HG02970 (cell line): ENCODE measurements around the gene AURKB.
"Not testable (repeated sequence)": the region's sequence is repeated elsewhere in the genome, so short reads cannot be mapped to it uniquely, and the experiment has no call there.

Experiments used
- ATAC-seq: cut with Tn5 transposase; IDR thresholded peaks from one replicate; pipeline ENCODE4 v1.9.1; 2021; ENCODE audit warnings: mild to moderate bottlenecking, moderate library complexity, moderate number of reproducible peaks; ENCODE audit not compliant: unreplicated experiment, low FRiP score

Gene AURKB

DNA sequence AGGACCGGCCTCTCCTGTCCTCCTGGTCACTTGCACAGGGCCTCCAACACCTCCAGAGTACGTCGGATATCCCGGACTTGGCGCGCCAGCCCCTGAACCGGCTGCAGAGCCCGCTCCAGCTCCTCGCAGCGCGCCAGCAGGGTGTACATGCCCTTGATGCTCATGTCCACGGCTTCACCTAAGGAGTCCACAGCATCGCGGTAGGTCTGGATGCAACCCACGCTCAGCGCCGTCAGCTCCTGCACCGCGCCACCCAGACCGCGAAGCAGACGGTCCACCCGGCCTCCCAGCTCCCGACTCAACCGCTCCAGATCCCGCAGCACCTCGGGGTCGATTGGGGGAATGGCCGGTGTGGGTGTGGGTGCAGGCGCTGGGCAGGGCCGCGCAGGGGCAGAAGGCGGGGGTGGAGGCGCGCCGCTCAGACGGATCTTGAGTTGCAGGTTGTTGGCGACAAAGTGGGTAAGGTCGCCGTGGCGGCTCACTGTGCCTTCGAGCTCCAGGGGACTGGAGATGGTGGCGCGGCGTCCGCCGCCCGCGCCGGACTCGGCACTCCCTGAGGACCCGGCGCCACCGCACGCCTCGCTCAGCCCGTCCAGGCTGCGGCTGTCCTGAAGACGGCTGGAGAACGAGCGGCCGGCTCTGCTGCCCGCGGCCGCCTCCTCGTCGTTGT lies 21.2 kb downstream of the AURKB start:
- ATAC-seq = no peak

DNA sequence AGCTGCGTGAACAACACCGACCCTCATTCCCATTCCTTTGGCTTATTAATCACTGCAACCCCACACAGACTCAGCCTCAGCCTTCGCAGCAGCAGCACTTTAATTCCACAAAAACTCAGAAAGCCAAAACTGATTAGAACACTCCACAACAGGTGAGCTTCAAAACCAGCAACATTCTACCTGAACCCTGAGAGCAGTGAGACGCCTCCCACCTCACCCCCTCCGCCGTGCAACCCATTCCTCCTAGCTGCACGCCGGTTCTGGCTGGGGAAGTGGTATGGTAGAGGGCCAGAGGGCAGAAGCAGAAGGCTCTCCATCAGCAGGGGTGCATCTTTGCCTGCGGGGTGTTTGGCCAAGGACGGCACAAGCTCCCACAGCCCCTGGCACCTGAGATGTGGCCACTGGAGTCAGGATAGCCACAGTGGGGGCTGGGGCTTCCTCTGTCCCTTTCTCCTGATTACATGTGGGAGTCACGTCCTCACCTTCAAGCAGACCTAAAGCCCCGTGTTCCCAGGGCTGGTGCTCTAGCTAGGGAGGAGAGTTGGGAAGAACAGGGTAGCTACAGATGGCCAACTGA lies 22.0 kb downstream of the AURKB start:
- ATAC-seq = no peak

DNA sequence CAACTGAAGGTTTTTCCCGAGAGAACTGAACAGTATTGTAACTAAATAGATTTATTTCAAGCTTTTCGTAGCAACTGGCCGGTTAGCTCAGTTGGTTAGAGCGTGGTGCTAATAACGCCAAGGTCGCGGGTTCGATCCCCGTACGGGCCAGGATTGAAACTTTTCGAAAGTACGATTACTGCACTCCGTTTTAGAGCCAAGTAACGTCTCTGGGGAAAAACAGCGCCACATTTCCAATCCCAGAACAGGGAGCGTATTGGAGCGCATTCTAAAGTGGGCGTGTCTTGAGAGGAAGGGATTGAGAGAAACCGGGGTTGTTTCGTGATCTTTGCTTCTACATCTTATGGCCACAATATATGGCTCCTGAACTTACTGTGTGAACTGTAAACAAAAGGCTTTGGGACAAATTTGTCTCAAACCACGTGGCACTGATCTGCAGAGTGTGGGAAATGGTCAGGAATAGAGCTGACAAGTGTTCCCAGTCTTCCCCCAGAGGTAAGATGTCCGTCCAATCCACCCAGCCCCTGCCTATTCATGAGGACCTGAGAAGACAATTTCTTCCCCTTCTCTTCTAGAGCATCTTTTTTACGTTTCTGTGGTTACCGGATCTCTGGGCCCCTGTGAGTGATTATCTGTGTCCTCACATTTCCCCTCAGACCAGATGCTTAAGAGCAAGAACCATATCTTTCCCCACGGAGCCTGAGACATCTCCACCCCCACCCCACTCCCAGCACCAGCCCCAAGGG lies 22.7 kb downstream of the AURKB start:
- peak; percentile 21 for ATAC-seq

DNA sequence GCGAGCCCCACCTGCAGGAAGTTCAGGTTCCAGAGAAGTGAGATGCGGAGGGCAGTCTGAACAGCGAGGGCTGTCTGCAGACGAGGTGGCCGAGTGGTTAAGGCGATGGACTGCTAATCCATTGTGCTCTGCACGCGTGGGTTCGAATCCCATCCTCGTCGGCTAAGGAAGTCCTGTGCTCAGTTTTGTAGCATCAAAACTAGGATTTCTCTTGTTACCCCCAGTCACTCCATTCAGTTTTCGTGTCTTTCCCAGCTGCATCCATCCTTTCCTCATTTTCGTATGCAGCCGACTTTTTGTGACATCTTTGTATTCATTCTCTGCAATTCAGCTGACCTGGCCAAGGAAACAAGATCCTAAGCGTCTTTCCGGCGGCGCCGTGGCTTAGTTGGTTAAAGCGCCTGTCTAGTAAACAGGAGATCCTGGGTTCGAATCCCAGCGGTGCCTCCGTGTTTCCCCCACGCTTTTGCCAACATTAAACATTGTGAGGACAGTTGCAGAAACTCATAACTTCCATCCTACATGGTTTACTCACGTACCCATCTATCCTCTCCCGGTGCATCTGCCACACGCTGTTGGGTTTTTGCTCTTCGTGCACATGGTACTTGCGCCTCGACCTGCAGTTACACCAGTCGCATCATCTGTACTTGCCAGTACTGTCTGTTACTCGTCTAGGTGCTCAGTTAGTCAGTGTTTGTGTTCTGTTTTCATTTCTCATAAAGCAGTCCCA lies 23.4 kb downstream of the AURKB start:
- peak; percentile 34 for ATAC-seq

DNA sequence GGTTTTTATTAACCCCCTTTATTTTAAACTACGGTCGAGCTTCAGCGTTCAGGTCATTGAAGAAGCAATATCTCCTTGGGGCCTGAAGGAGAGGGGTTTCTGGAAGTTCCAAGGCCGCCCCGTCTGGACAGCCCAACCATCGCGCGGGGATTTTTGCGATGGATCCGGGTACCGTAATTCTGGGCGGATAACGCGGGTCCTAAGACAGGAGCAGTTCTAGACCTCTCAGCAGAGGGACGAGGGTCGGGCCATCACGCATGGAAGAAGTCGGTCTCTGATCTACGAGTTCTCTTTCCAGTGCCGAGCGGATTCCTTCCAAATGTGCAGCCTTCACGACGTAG lies 24.0 kb downstream of the AURKB start:
- ATAC-seq = no peak

DNA sequence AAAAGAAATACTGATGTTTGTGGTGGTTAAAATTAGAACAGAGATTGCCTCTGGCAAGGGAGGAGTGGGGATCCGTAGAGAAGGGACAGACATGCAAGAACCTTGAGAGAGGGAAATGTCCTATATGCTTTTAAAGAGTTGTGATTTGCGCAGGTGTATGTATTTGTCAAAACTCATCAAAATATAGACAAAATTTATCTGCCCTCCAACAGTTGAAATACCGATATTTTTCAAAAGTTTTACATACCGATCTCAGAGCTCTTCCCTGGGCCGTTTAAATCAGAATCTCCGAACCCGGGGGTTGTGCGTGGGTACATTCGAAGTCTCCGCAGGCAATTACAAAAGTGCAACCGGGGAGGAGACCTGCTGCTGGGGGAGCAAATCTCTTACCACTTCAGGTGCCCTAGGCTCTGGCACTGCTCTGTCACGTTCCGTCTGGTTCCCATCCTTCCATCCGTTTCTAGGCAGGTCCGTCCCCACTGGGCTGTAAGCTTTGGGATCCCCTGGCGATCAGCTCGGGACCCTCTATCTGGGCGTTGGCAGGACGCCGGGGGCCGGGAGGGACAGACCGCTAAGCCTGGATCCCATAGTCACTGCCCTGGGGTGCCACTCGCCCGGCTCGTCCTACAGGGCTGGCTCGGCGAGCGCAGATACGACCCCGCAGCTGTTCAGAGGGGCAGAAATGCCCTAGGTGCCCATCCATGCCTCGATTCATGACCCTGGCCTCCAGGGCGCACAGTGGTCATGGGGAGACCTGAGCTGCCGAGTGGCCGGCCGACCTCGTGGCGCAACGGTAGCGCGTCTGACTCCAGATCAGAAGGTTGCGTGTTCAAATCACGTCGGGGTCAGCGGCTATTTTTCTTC lies 24.6 kb downstream of the AURKB start:
- peak; percentile 17 for ATAC-seq

DNA sequence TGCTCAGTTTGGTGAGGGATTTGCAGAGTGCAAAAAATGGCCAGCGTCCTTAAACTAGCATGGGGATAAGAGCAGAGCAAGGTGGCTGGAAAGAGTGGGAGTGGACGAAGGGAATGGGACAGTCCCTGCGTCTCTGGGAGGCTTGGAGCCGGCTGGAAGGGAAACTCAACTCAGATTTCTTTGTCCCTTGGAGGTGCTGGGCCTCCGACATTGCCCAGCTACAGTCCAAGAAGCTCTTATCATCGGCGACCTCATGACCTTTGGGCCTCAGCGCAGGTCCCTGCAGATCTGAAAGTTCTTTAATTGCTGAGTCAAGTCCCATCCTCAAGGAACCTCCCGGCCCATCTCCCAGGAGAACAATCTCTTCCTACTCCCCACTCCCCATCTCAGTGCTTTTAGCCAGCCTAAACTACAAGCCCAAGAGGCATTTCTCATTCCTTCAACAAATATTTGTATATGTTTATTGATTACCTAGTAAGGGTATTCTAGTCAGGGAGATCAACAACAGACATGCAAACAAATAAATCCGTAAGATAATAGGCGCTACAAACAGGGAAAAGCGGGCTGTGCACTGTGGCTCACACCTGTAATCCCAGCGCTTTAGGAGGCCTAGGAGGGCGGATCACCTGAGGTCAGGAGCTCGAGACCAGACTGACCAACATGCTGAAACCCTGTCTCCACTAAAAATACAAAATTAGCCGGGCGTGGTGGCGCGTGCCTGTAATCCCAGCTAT lies 33.2 kb downstream of the AURKB start:
- ATAC-seq = no peak

DNA sequence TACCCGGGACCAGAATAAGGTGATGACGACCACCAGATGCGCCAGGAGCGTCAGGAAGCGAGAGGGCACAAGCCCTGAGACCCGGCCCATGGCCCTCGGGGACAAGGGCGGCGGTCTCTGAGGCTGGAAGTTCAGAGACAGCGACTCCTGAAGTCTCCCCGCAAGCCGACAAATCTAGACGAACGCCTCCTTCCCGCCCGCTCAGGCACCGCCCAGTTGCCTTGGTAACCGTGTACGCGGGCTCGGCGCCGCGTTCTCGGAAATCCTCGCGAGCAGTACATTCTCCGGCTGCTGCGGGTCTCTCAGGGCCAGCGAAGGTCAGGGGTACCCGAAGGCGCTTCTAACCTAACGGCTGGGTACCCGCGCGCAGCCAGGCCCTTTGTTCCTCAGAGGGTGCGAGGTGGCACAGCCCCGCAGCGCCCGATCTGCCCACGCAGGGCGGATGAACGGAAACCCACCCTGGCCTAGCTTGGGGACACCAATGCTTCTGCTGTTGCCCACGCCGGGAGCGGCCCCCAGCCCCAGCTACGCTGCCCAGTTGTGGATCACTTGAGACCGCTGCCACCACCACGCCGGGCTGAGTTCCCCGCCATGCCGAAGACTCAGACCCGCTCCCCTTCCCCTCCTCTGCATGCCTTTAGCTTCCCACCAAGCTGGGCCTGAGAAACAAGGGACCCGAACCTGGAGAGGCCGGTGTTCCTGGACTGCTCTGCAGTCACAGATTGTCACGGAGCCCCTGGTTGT lies 34.0 kb downstream of the AURKB start, which contains the start of gene TMEM107:
Gene TMEM107 (minus strand): TSS at position 184 of the 744 bp plus-strand sequence. CDS start 94 bp downstream, at position 90.
- no peak for ATAC-seq

DNA sequence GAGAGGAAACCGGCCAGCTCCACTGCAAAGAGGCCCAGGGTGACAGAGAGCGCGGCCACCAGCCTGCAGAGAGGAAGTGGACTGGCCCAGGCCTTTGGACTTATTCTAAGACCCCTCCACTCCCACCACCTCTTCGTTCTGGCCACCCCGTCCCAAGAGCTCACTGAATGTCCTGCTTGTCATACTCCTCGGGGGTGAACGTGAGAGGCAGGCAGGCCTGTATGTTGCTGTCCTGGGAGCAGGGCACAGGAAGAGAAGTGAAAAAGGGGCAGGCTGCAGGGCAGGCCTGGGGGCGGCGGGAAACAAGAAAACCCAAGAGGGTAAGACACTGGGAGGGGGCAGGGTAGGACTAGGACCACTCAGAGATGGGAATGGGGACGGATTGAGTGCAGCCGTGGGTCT lies 34.6 kb downstream of the AURKB start:
- ATAC-seq = no peak

DNA sequence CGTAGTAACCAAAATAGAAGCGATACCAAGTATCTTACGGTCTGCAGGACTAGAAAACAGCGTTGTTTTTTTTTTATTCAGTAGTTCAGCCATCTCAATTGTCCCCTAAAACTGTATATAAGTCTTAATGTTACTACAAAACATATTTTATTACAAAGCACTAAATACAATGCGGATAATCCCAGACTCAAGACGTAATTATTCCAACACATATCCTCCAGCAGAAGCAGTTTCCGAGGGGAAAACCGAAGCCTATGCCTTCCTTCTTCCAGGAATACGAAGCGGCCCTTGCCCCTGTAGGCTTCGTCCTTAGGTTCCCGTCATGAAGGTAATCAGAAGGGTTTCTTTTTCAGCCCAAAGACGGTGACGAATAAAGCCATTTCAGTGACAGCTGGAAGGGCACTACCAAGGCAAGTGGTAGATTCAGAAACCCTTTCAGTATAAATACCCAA lies 36.5 kb downstream of the AURKB start:
- ATAC-seq = no peak

DNA sequence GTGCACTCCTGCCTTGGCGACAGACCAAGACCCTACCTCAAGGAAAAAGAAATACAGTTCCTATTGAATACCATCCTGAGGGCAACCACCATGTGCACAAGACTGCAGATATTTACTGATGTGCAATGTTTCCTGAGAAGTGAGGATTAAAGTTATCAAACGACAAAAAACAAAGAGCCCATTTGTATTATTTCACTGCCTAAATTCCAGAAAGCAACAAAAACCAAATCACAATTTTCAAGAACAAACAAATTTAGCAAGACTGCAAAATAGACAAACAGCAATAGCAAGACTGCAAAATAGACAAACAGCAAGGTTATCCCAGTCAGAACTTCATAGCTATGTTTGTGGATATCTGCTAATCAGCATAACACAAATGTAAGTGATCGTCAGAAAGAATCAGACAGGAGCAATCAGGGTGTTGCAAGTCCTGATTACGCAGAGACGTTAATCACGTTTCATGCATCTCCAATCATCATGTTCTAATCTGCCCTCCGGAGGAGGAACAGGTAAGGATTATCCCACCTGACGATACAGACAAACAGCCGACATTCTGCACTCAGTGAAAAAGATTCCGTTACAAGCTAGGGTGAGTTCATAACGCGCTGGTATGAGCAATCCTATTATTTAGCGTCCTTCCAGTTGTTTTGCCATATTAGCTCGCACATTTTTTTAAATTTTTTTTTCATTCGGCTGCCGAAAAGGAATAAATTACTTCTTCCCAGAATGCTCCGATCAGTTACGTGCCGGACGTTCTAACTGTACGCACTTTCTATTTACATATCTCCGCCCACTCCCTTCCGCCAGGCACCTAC lies 37.1 kb downstream of the AURKB start:
- ATAC-seq = peak; percentile 70

DNA sequence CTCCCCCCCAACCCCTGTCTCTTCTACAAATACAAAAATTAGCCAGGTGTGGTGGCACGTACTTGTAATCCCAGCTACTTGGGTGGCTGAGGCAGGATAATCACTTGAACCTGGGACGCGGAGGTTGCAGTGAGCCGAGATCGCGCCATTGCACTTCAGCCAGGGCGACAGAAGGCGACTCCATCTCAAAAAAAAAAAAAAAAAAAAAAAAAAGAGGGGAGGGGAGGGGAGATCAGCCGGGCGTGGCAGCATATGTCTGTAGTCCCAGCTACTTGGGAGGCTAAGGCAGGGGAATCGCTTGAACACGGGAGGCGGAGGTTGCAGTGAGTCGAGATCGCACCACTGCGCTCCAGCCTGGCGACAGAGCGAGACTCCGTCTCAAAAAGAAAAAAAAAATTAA lies 40.2 kb downstream of the AURKB start:
- not testable (repeated sequence) for ATAC-seq

DNA sequence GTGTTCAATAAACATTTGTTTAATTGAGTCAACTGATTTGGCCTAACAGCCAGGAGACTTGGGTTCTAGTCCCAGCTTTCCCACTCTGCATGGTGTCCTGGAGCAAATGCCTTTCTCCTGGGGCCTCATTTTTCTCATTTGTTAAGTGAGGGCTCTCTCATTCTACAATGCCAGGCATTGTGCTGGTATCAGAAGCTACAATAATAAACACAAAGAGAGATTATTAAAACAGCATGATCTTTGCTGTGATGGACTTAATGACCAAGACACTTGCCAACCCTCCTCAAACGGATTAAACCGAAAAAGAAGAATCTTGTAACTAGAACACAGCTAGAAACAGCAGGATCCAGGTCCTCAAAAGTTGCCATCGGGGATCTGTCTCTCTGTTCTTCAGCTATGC lies 42.8 kb downstream of the AURKB start:
- ATAC-seq = no peak

DNA sequence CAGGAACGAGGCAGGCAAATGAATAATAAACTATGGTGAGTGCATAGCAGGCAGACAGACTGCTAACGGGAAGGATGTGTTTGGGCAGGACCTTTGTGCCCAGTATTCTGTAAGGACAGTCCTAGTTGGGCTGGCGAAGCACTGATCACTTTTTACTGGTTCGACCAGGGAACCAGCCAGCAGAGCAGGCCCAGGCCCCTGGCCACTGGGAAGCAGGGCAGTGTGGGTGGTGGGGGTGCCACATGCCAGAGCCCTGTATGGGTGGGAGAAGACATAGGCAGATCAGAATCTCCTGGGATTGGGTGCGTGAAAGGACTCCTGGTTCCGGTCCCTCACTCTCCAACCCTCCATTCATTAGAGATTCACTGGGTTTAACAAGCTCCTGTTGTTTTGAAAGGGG lies 43.6 kb downstream of the AURKB start:
- no peak for ATAC-seq

DNA sequence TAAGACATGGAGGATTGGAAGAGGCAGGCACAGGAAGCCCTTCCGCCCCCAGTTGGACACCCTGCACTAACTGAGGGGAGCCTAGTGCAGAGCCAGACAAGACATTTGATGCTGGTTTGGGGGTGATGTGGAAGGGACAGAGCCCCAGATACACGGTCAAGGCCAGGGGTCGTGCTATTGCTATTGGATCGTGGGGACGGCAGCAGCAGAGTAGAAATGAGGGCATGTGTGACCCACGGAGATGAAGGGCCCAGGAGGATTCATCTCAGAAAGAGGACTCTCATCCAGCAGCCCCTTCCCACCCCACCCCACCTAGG lies 45.6 kb downstream of the AURKB start:
- ATAC-seq = no peak

DNA sequence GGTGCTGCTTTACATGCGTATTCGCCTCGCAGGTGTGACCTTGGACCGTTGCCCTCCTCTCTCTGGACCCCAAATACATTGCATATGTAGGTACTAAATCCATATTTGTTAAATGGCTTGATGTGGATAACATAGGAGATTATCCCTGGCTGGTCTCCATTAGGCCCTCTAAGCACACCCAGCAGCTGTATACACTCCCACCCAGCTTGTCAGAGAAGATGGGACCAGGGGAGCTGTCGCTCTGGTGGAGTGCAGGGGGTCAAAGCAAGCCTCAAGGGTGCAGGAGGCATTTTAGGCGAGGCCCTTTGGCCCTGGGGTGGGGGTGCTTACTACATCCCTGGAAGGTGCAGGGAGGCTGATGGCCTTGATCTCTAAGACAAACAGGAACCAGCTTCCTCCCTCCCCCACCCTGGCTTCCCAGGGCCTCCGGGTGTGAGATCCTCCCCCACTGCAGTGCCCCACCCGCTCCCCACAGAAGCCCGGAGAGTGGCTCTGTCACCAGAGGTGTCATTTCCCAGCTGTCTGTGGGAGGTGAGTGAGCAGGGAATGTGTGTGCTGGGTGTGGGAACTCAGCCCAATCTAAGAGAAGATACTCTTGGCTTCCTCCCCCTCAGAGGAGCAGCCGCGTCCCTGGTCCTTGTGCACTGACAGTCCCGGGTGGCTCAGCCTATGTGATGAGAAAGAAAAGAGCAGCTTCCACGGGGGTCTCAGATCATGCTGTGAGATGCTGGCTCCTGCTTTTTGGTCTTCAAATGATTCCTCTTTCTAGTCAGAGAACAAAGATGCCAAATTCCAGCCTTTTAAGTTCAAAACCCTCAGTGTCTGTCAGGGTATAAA lies 46.2 kb downstream of the AURKB start:
- ATAC-seq = no peak
